ENCODE measurements around the gene SLC16A3. TPM values are rescaled to one million over a fixed set of nuclear protein-coding genes. Genes with fewer than 3 reads are reported as not detected.

SLC16A3 gene
- total and polyA plus RNA-seq, 2 of the 4 experiments (the other 2 are of a cell fraction): 49.1 to 181 TPM

GRCh38 chr17:82205720-82206508 is 22.9 kb upstream of the SLC16A3 start:
- H3K36me3 ChIP-seq (ENCODE audit: control insufficient read depth, insufficient read depth, low read length): peaks cover 2% of the 10 kb centered on the region; the same call in 1 of the 2 replicates
- peak overlapping the region; percentile 79 for H4K91ac ChIP-seq (ENCODE audit: insufficient read depth, low read depth, low read length)
- H3K56ac ChIP-seq (ENCODE audit: extremely low read depth, insufficient read depth, low read length): peak overlapping the region; percentile 34; the same call in 1 of the 2 replicates
- H3K9ac ChIP-seq (ENCODE audit: low read depth, low read length): peak overlapping the region; percentile 21; the same call in 1 of the 2 replicates
- no TSS peak for BruUV-seq (replicated peaks)
- in situ Hi-C loops (cut with MboI; ENCODE audit: low sequenced_read_pairs): no loop called here
- H2AK9ac ChIP-seq (replicated peaks; ENCODE audit: low read depth, low read length, poor library complexity): peak overlapping the region; percentile 66
- dilution Hi-C loops (cut with HindIII; ENCODE audit: low sequenced_read_pairs, unreplicated experiment): no loop called here
- H2BK5ac ChIP-seq (ENCODE audit: low read depth, low read length, poor library complexity, severe bottlenecking): peak overlapping the region; percentile 31
- no peaks in the 10 kb centered on the region for H3K9me3 ChIP-seq (ENCODE audit: control insufficient read depth, insufficient read depth, low read length)
- no peak for TF ChIP-seq POLR2A (IDR thresholded peaks at IDR 0.05; ENCODE audit: low read depth, low read length)
- TF ChIP-seq MAFK (IDR thresholded peaks at IDR 0.05; ENCODE audit: low read depth, low read length): peak; percentile 69
- 0 out of 2 replicates have a peak, but pooled peaks have one; percentile 2 for TF ChIP-seq FOS (IDR thresholded peaks at IDR 0.05; ENCODE audit: low read depth, low read length)
- peak; percentile 76 for TF ChIP-seq RAD21 (IDR thresholded peaks at IDR 0.05; ENCODE audit: low read length)
- no peak for TF ChIP-seq USF2 (IDR thresholded peaks at IDR 0.05; ENCODE audit: low read depth, low read length)
- peak; percentile 18 for TF ChIP-seq RCOR1 (IDR thresholded peaks at IDR 0.05; ENCODE audit: insufficient replicate concordance, low read length)
- TF ChIP-seq MXI1 (IDR thresholded peaks at IDR 0.05; ENCODE audit: borderline replicate concordance, low read depth, low read length): 0 out of 2 replicates have a peak, but pooled peaks have one; percentile 22
- TF ChIP-seq MAZ (IDR thresholded peaks at IDR 0.05; ENCODE audit: borderline replicate concordance, low read depth, low read length): peak; percentile 60; the same call in 1 of the 2 replicates
- no peak for TF ChIP-seq ELK1 (IDR thresholded peaks at IDR 0.05; ENCODE audit: borderline replicate concordance, low read depth, low read length)
- TF ChIP-seq CEBPB (IDR thresholded peaks at IDR 0.05; ENCODE audit: low read depth, low read length): peak; percentile 9; the same call in 1 of the 2 replicates
- peak; percentile 82 for TF ChIP-seq CTCF (conservative IDR thresholded peaks at IDR 0.05; ENCODE audit: low read depth, low read length)
- TF ChIP-seq SMC3 (IDR thresholded peaks at IDR 0.05; ENCODE audit: low read depth, low read length): peak; percentile 81
- no peak overlapping the region; the same call in 1 of the 2 replicates for H2BK20ac ChIP-seq (ENCODE audit: low read depth, low read length)
- peak overlapping the region; percentile 50 for H2BK120ac ChIP-seq (ENCODE audit: low read depth, low read length)
- POLR2A ChIA-PET (ENCODE audit: unreplicated experiment): interaction anchor here (1.1 kb wide), 1 partner anchor 23 kb away, joined by 3 read pairs; no protein-coding TSS in a partner anchor
- peak overlapping the region; percentile 90 for H4K5ac ChIP-seq (ENCODE audit: low read depth, low read length)
- ATAC-seq (ENCODE audit: low read depth) (peak; percentile 91), DNase-seq (peak; percentile 84)
- H3K9me1 ChIP-seq (ENCODE audit: insufficient read depth, low read length): peaks cover 9% of the 10 kb centered on the region
- peaks cover 18% of the 10 kb centered on the region for H4K20me1 ChIP-seq (ENCODE audit: insufficient read depth, low read length)
- intact Hi-C loops (cut with micrococcal nuclease): loop anchor here (1.0 to 5.0 kb wide), 2 partner anchors 23 to 36 kb away; partner anchors contain the start of gene SLC16A3
- H2AK5ac ChIP-seq (ENCODE audit: low read depth, low read length): peak overlapping the region; percentile 74
- peak overlapping the region; percentile 78 for H3K4ac ChIP-seq (ENCODE audit: low read depth, low read length)
- peak overlapping the region; percentile 36; the same call in 1 of the 2 replicates for H3K18ac ChIP-seq (ENCODE audit: low read depth, low read length)
- H3K14ac ChIP-seq (replicated peaks; ENCODE audit: low read depth, low read length): peak overlapping the region; percentile 35; the same call in 1 of the 2 replicates
- H2AFZ ChIP-seq (replicated peaks; ENCODE audit: low read length, poor library complexity): peak overlapping the region; percentile 88
- CTCF ChIA-PET: interaction anchor here (0.7 to 1.2 kb wide), 6 partner anchors 10 to 176 kb away, joined by 3 to 5 read pairs (median 3); partner anchors contain the start of gene SLC16A3
- peak overlapping the region; percentile 79 to 94 for H4K8ac ChIP-seq (ENCODE audit: low read depth in 2 of 2, low read length in 2 of 2)
- H3K4me1 ChIP-seq (ENCODE audit: control insufficient read depth, insufficient read depth, low read length): peaks cover 11% of the 10 kb centered on the region
- WGBS, 2 experiments (ENCODE audit: extremely low coverage in 2 of 2, insufficient read length in 1 of 2): 65% methylated on average over 6 of the region's 21 CpGs; no CpG with 5 or more reads in 1 of the 2 experiments
- H3K4me2 ChIP-seq (ENCODE audit: low read depth, low read length): peak overlapping the region; percentile 20
- no peak overlapping the region for H3K4me3 ChIP-seq (ENCODE audit: insufficient read depth, low read depth, low read length)
- no peaks in the 10 kb centered on the region for H3K27me3 ChIP-seq (ENCODE audit: control insufficient read depth, insufficient read depth, low read length)
- H2BK15ac ChIP-seq (ENCODE audit: low read depth, low read length): peak overlapping the region; percentile 20; the same call in 1 of the 3 replicates
- H3K23ac ChIP-seq (ENCODE audit: low read depth, low read length): no peak overlapping the region
- peaks cover 10 to 43% of the 10 kb centered on the region in 2 experiments for H3K79me1 ChIP-seq (ENCODE audit: low read depth in 1 of 2, low read length in 2 of 2)
- H3K27ac ChIP-seq (ENCODE audit: insufficient read depth, low read length): peak overlapping the region; percentile 12
